ENCODE data around the gene SCUBE3.

DNA sequence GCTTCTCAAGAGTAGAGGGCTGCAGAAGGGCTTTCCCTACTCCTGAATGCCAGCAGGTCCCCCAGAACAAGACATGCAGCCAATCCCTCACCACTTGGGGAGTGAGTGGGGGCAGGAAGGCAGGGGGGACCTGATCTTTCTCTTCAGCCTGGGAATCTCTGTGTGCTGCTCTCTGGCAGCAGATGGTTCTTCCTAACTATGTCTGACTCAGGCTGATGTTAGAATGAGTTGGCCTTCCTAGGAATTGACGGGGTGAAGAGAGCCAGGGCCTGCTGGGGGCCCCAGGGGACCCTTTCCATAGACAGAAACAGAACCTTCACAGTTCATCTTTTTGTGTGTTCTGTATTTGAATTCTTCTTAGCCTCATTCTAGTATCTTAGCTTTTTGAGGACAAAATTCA, 43.6 kb upstream of the SCUBE3 start:
- TF ChIP-seq, protein P1, sequence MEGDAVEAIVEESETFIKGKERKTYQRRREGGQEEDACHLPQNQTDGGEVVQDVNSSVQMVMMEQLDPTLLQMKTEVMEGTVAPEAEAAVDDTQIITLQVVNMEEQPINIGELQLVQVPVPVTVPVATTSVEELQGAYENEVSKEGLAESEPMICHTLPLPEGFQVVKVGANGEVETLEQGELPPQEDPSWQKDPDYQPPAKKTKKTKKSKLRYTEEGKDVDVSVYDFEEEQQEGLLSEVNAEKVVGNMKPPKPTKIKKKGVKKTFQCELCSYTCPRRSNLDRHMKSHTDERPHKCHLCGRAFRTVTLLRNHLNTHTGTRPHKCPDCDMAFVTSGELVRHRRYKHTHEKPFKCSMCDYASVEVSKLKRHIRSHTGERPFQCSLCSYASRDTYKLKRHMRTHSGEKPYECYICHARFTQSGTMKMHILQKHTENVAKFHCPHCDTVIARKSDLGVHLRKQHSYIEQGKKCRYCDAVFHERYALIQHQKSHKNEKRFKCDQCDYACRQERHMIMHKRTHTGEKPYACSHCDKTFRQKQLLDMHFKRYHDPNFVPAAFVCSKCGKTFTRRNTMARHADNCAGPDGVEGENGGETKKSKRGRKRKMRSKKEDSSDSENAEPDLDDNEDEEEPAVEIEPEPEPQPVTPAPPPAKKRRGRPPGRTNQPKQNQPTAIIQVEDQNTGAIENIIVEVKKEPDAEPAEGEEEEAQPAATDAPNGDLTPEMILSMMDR (IDR thresholded peaks at IDR 0.05; ENCODE audit: poor library complexity, severe bottlenecking): no peak
- TF ChIP-seq, protein P2, sequence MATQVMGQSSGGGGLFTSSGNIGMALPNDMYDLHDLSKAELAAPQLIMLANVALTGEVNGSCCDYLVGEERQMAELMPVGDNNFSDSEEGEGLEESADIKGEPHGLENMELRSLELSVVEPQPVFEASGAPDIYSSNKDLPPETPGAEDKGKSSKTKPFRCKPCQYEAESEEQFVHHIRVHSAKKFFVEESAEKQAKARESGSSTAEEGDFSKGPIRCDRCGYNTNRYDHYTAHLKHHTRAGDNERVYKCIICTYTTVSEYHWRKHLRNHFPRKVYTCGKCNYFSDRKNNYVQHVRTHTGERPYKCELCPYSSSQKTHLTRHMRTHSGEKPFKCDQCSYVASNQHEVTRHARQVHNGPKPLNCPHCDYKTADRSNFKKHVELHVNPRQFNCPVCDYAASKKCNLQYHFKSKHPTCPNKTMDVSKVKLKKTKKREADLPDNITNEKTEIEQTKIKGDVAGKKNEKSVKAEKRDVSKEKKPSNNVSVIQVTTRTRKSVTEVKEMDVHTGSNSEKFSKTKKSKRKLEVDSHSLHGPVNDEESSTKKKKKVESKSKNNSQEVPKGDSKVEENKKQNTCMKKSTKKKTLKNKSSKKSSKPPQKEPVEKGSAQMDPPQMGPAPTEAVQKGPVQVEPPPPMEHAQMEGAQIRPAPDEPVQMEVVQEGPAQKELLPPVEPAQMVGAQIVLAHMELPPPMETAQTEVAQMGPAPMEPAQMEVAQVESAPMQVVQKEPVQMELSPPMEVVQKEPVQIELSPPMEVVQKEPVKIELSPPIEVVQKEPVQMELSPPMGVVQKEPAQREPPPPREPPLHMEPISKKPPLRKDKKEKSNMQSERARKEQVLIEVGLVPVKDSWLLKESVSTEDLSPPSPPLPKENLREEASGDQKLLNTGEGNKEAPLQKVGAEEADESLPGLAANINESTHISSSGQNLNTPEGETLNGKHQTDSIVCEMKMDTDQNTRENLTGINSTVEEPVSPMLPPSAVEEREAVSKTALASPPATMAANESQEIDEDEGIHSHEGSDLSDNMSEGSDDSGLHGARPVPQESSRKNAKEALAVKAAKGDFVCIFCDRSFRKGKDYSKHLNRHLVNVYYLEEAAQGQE (IDR thresholded peaks at IDR 0.05; ENCODE audit: borderline replicate concordance): no peak
- TF ChIP-seq EZH2 (IDR thresholded peaks at IDR 0.05; ENCODE audit: borderline replicate concordance, insufficient read depth, low read length, poor library complexity, severe bottlenecking): no peak
